GM19328 (cell line): ENCODE results near the gene SYNM.

Experiments
- ATAC-seq: cut with Tn5 transposase; IDR thresholded peaks from one replicate; pipeline ENCODE4 v1.9.1; 2021; ENCODE audit warnings: mild to moderate bottlenecking, moderate library complexity; ENCODE audit not compliant: unreplicated experiment

Gene SYNM

GRCh38 chr15:99138491-99138982 is 33.7 kb downstream of the SYNM start:
- no peak for ATAC-seq

GRCh38 chr15:99139276-99139675 is 34.4 kb downstream of the SYNM start:
- no peak for ATAC-seq

GRCh38 chr15:99140590-99140989 is 35.7 kb downstream of the SYNM start:
- ATAC-seq, result no peak

GRCh38 chr15:99141943-99142342 is 37.1 kb downstream of the SYNM start:
- no peak for ATAC-seq

- ATAC-seq, result no peak
Observed at GRCh38 chr15:99142562-99142961, 37.7 kb downstream of the SYNM start.

GRCh38 chr15:99143242-99143641 is 38.4 kb downstream of the SYNM start:
- ATAC-seq, result no peak

- no peak for ATAC-seq
Observed at GRCh38 chr15:99143655-99144610, 39.1 kb downstream of the SYNM start.

- ATAC-seq, result no peak
Observed at GRCh38 chr15:99145005-99145404, 40.1 kb downstream of the SYNM start.

GRCh38 chr15:99145778-99146177 is 40.9 kb downstream of the SYNM start:
- no peak for ATAC-seq

- no peak for ATAC-seq
Observed at GRCh38 chr15:99146661-99147060, 41.8 kb downstream of the SYNM start.

GRCh38 chr15:99148851-99149276 is 44.0 kb downstream of the SYNM start:
- no peak for ATAC-seq

- no peak for ATAC-seq
Observed at GRCh38 chr15:99149366-99149765, 44.5 kb downstream of the SYNM start.

GRCh38 chr15:99151156-99151555 is 46.3 kb downstream of the SYNM start:
- ATAC-seq, result no peak

- no peak for ATAC-seq
Observed at GRCh38 chr15:99153026-99153535, 48.2 kb downstream of the SYNM start.

GRCh38 chr15:99154271-99154670 is 49.4 kb downstream of the SYNM start:
- no peak for ATAC-seq

- no peak for ATAC-seq
Observed at GRCh38 chr15:99155961-99156443, 51.1 kb downstream of the SYNM start.

GRCh38 chr15:99157456-99157855 is 52.6 kb downstream of the SYNM start:
- no peak for ATAC-seq

GRCh38 chr15:99158626-99159412 is 53.9 kb downstream of the SYNM start:
- no peak for ATAC-seq

- no peak for ATAC-seq
Observed at GRCh38 chr15:99163271-99164062, 58.6 kb downstream of the SYNM start.

- no peak for ATAC-seq
Observed at GRCh38 chr15:99164119-99164518, 59.2 kb downstream of the SYNM start.
